IMR-90 (cell line): ENCODE data around the gene NPIPB6. TPM values are rescaled to one million over a fixed set of nuclear protein-coding genes. Genes with fewer than 3 reads are reported as not detected.

Experiments
- ATAC-seq: fragments of 200-7000 bp; cut with Tn5 transposase; 2 replicates; pipeline ENCODE4 v1.9.1; 2020; ENCODE audit warnings: low read depth, mild to moderate bottlenecking, moderate library complexity
- BruUV-seq: library from RNA; stranded (reverse); fragments of 400-500 nt; replicated peaks from 2 replicates; lab custom pipeline; 2021; lab: Mats Ljungman, UMichigan
- CTCF ChIA-PET: fragments of 300-600 bp; formaldehyde crosslinking; extraction: SDS; loops from one replicate; lab custom pipeline; 2021; ENCODE audit warnings: antibody characterized with exemption; lab: Yijun Ruan, JAX
- POLR2A ChIA-PET: fragments of 300-600 bp; sonication (Branson Sonifier 250); formaldehyde crosslinking; loops from one replicate; lab custom pipeline; 2022; ENCODE audit warnings: antibody characterized with exemption; ENCODE audit not compliant: unreplicated experiment; lab: Charles Lee
- DNase-seq: peaks from one replicate; pipeline ENCODE4 v3.0.0; 2013
- H2AFZ ChIP-seq: replicated peaks from 2 replicates; pipeline ENCODE3; 2013; ENCODE audit warnings: low read length, mild to moderate bottlenecking; ENCODE audit not compliant: poor library complexity
- H2AK5ac ChIP-seq: 2 replicates; pipeline ENCODE4 v1.6.1; 2013; ENCODE audit warnings: low read depth, low read length, inconsistent platforms
- H2AK9ac ChIP-seq: replicated peaks from 2 replicates; pipeline ENCODE3; 2013; ENCODE audit warnings: mild to moderate bottlenecking, low read depth, low read length, moderate library complexity; ENCODE audit not compliant: poor library complexity
- H2BK120ac ChIP-seq: 2 replicates; pipeline ENCODE4 v1.6.1; 2013; ENCODE audit warnings: low read depth, low read length, inconsistent platforms
- H2BK15ac ChIP-seq: 3 replicates; pipeline ENCODE4 v1.6.1; 2013; ENCODE audit warnings: low read depth, low read length, inconsistent platforms
- H2BK20ac ChIP-seq: 2 replicates; pipeline ENCODE4 v1.6.1; 2013; ENCODE audit warnings: low read depth, mild to moderate bottlenecking, inconsistent platforms, low read length, moderate library complexity
- H2BK5ac ChIP-seq: 2 replicates; pipeline ENCODE4 v1.6.1; 2013; ENCODE audit warnings: mild to moderate bottlenecking, low read depth, low read length, inconsistent platforms; ENCODE audit not compliant: poor library complexity, severe bottlenecking
- H3K14ac ChIP-seq: replicated peaks from 2 replicates; pipeline ENCODE4 v1.6.1; 2013; ENCODE audit warnings: low read depth, low read length, inconsistent platforms
- H3K18ac ChIP-seq: 2 replicates; pipeline ENCODE4 v1.6.1; 2013; ENCODE audit warnings: low read depth, low read length, control low read depth
- H3K23ac ChIP-seq: 2 replicates; pipeline ENCODE4 v1.6.1; 2013; ENCODE audit warnings: low read depth, low read length, inconsistent platforms
- H3K27ac ChIP-seq: 2 replicates; pipeline ENCODE4 v1.5.1; 2013; ENCODE audit warnings: mild to moderate bottlenecking, control low read depth, low read length; ENCODE audit not compliant: insufficient read depth
- H3K27me3 ChIP-seq: 2 replicates; pipeline ENCODE4 v1.6.1; 2013; ENCODE audit warnings: low read length; ENCODE audit not compliant: control insufficient read depth, insufficient read depth
- H3K36me3 ChIP-seq: 2 replicates; pipeline ENCODE4 v1.6.1; 2013; ENCODE audit warnings: low read length, mixed read lengths; ENCODE audit not compliant: control insufficient read depth, insufficient read depth
- H3K4ac ChIP-seq: 2 replicates; pipeline ENCODE4 v1.6.1; 2013; ENCODE audit warnings: low read depth, low read length, inconsistent platforms
- H3K4me1 ChIP-seq: 2 replicates; pipeline ENCODE4 v1.6.1; 2013; ENCODE audit warnings: low read length, mixed read lengths; ENCODE audit not compliant: control insufficient read depth, insufficient read depth
- H3K4me2 ChIP-seq: 2 replicates; pipeline ENCODE4 v1.6.1; 2013; ENCODE audit warnings: low read depth, mild to moderate bottlenecking, control low read depth, low read length, moderate library complexity
- H3K4me3 ChIP-seq: 2 replicates; pipeline ENCODE4 v1.5.1; 2013; ENCODE audit warnings: low read depth, mild to moderate bottlenecking, control low read depth, low read length, moderate library complexity; ENCODE audit not compliant: insufficient read depth
- H3K56ac ChIP-seq: 2 replicates; pipeline ENCODE4 v1.6.1; 2013; ENCODE audit warnings: low read length, inconsistent platforms; ENCODE audit not compliant: insufficient read depth; ENCODE audit errors: extremely low read depth
- H3K79me1 ChIP-seq, 2 experiments: 2 replicates each; pipeline ENCODE4 v1.6.1; 2013; ENCODE audit warnings: low read length in 2 of 2, inconsistent platforms in 1 of 2, low read depth in 1 of 2
- H3K9ac ChIP-seq: 2 replicates; pipeline ENCODE4 v1.6.1; 2013; ENCODE audit warnings: low read depth, low read length, control low read depth
- H3K9me1 ChIP-seq: 2 replicates; pipeline ENCODE4 v1.6.1; 2013; ENCODE audit warnings: low read length, inconsistent platforms; ENCODE audit not compliant: insufficient read depth
- H3K9me3 ChIP-seq: 2 replicates; pipeline ENCODE4 v1.6.1; 2013; ENCODE audit warnings: low read length; ENCODE audit not compliant: control insufficient read depth, insufficient read depth
- H4K20me1 ChIP-seq: 2 replicates; pipeline ENCODE4 v1.6.1; 2013; ENCODE audit warnings: low read length, inconsistent platforms; ENCODE audit not compliant: insufficient read depth
- H4K5ac ChIP-seq: 2 replicates; pipeline ENCODE4 v1.6.1; 2013; ENCODE audit warnings: mild to moderate bottlenecking, low read depth, low read length, control low read depth
- H4K8ac ChIP-seq, 2 experiments: 2 replicates each; pipeline ENCODE4 v1.6.1; 2013; ENCODE audit warnings: low read depth in 2 of 2, low read length in 2 of 2, control low read depth in 1 of 2, inconsistent platforms in 1 of 2
- H4K91ac ChIP-seq: 2 replicates; pipeline ENCODE4 v1.6.1; 2013; ENCODE audit warnings: low read depth, low read length, inconsistent platforms; ENCODE audit not compliant: insufficient read depth
- BHLHE40 ChIP-seq: fragments of 150-350 bp; IDR thresholded peaks from 2 replicates; pipeline ENCODE4 v1.6.1; 2016; ENCODE audit warnings: mild to moderate bottlenecking, low read depth, low read length
- CEBPB ChIP-seq: IDR thresholded peaks from 2 replicates; pipeline ENCODE4 v1.6.1; 2012; ENCODE audit warnings: low read depth, low read length, improper control_type of control experiment
- CHD1 ChIP-seq: IDR thresholded peaks from 2 replicates; pipeline ENCODE4 v1.6.1; 2012; ENCODE audit warnings: low read depth, low read length, improper control_type of control experiment
- FOS ChIP-seq: fragments of 150-350 bp; IDR thresholded peaks from 2 replicates; pipeline ENCODE4 v1.6.1; 2016; ENCODE audit warnings: low read depth, low read length
- MAFK ChIP-seq: IDR thresholded peaks from 2 replicates; pipeline ENCODE4 v1.6.1; 2012; ENCODE audit warnings: low read depth, low read length, improper control_type of control experiment
- MAZ ChIP-seq: IDR thresholded peaks from 2 replicates; pipeline ENCODE4 v1.6.1; 2012; ENCODE audit warnings: low read depth, mild to moderate bottlenecking, low read length, improper control_type of control experiment, moderate library complexity, borderline replicate concordance
- MXI1 ChIP-seq: IDR thresholded peaks from 2 replicates; pipeline ENCODE4 v1.6.1; 2012; ENCODE audit warnings: low read depth, mild to moderate bottlenecking, low read length, moderate library complexity, borderline replicate concordance
- NFE2L2 ChIP-seq: fragments of 150-350 bp; IDR thresholded peaks from 2 replicates; pipeline ENCODE4 v1.6.1; 2016; ENCODE audit warnings: low read depth, mild to moderate bottlenecking, low read length
- POLR2A ChIP-seq: IDR thresholded peaks from 2 replicates; pipeline ENCODE4 v1.6.1; 2012; ENCODE audit warnings: mild to moderate bottlenecking, low read depth, low read length
- RAD21 ChIP-seq: IDR thresholded peaks from 2 replicates; pipeline ENCODE4 v1.6.1; 2012; ENCODE audit warnings: low read length, improper control_type of control experiment
- RCOR1 ChIP-seq: IDR thresholded peaks from 2 replicates; pipeline ENCODE4 v1.6.1; 2012; ENCODE audit warnings: mild to moderate bottlenecking, low read length, improper control_type of control experiment; ENCODE audit not compliant: insufficient replicate concordance
- RFX5 ChIP-seq: IDR thresholded peaks from 2 replicates; pipeline ENCODE4 v1.8.0; 2012; ENCODE audit warnings: low read depth, mild to moderate bottlenecking, low read length, moderate library complexity
- SMC3 ChIP-seq: fragments of 150-350 bp; IDR thresholded peaks from 2 replicates; pipeline ENCODE4 v1.6.1; 2016; ENCODE audit warnings: low read depth, mild to moderate bottlenecking, antibody characterized with exemption, low read length, moderate library complexity
- WGBS, 2 experiments: methylation state at CpG; one replicate each; pipeline versions ENCODE4 v1.1.5 to v1.1.7; 2013; ENCODE audit warnings: missing lambda C conversion rate in 2 of 2; ENCODE audit not compliant: insufficient read length in 1 of 2; ENCODE audit errors: extremely low coverage in 2 of 2; 5-methylcytosine and 5-hydroxymethylcytosine counted together
- dilution Hi-C: fragments of 300-500 bp; cut with HindIII; formaldehyde crosslinking; loops from one replicate; pipeline ENCODE4 v1.14.3; 2018; ENCODE audit warnings: low sequenced_read_pairs; ENCODE audit not compliant: unreplicated experiment
- in situ Hi-C: fragments of 300-500 bp; cut with MboI; formaldehyde crosslinking; loops from 3 replicates; pipeline ENCODE4 v1.14.3; 2019; ENCODE audit warnings: low sequenced_read_pairs, inconsistent platforms, mixed read lengths
- intact Hi-C: fragments of 100-400 bp; cut with micrococcal nuclease; formaldehyde crosslinking; loops from 2 replicates; pipeline ENCODE4 v1.10.0; 2022
- polyA plus RNA-seq, 3 experiments: library from polyadenylated mRNA; depleted of rRNA; stranded (reverse); fragments of >200 nt; gene quantifications; 2 replicates each; pipeline ENCODE4 v1.2.3, GENCODE V29; 2012; ENCODE audit warnings: low replicate concordance in 1 of 3
- total RNA-seq: library from RNA; depleted of rRNA; stranded (reverse); fragments of >200 nt; gene quantifications from 2 replicates; pipeline ENCODE4 v1.2.3, GENCODE V29; 2012
- TF ChIP-seq, protein P1 (sequence below): fragments of 150-350 bp; IDR thresholded peaks from 2 replicates; pipeline ENCODE4 v1.6.1; 2017; ENCODE audit warnings: mild to moderate bottlenecking, antibody characterized with exemption, low read length, low read depth
- TF ChIP-seq, protein P2 (sequence below): fragments of 150-350 bp; IDR thresholded peaks from 2 replicates; pipeline ENCODE4 v1.6.1; 2016; ENCODE audit warnings: low read depth, mild to moderate bottlenecking, low read length, moderate library complexity, borderline replicate concordance
- TF ChIP-seq, protein P3 (sequence below): conservative IDR thresholded peaks from 2 replicates; pipeline ENCODE4 v1.5.1; 2012; ENCODE audit warnings: mild to moderate bottlenecking, low read depth, low read length, improper control_type of control experiment

The NPIPB6 gene
- total and polyA plus RNA-seq, 2 of the 4 experiments (the other 2 are of a cell fraction): 0.18 to 0.19 TPM

DNA sequence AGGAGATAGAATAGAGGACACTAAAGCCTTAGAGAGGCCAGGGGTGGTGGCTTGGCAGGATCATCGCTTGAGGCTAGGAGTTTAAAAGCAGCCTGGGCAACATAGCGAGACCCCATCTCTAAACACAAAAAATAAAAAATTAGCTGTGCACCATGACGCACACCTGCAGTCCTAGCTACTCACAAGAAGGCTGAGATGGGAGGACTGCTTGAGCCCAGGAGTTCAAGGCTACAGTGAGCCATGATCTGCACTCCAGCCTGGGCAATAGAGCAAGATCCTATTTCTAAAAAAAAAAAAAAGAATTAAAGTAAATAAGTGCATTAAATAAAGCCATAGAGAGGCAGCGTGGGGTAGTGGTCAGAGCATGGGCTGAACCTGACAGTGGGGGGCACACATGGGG lies 51.9 kb downstream of the NPIPB6 start:
- no peak overlapping the region for H2BK15ac ChIP-seq
- no peaks in the 10 kb centered on the region for H3K4me1 ChIP-seq
- no peak overlapping the region for H3K14ac ChIP-seq
- no peak overlapping the region for H3K4me2 ChIP-seq
- ATAC-seq (no peak), DNase-seq (no peak)
- H3K36me3 ChIP-seq: no peaks in the 10 kb centered on the region
- no peak overlapping the region for H2AK9ac ChIP-seq
- H4K8ac ChIP-seq: no peak overlapping the region
- no peaks in the 10 kb centered on the region for H4K20me1 ChIP-seq
- CTCF ChIA-PET: interaction anchor here (0.6 kb wide), 1 partner anchor 260 kb away, joined by 3 read pairs; no protein-coding TSS in a partner anchor
- peaks cover 4% of the 10 kb centered on the region for H3K27me3 ChIP-seq
- no peak overlapping the region for H2BK20ac ChIP-seq
- no peak overlapping the region for H3K56ac ChIP-seq
- H3K18ac ChIP-seq: no peak overlapping the region
- H4K91ac ChIP-seq: no peak overlapping the region
- H2BK120ac ChIP-seq: no peak overlapping the region
- intact Hi-C loops (loop anchor here (10.0 kb wide), 1 partner anchor 167 kb away; no protein-coding TSS in a partner anchor), in situ Hi-C loops (loop anchor here (5.0 to 10.0 kb wide), 2 partner anchors 34 to 57 kb away; no protein-coding TSS in a partner anchor), dilution Hi-C loops (no loop called here)
- no peak overlapping the region for H3K4ac ChIP-seq
- no peaks in the 10 kb centered on the region for H3K9me3 ChIP-seq
- H4K5ac ChIP-seq: no peak overlapping the region
- no peak overlapping the region for H3K4me3 ChIP-seq
- POLR2A ChIA-PET: no interaction called here
- no peak overlapping the region for H2BK5ac ChIP-seq
- BruUV-seq: no TSS peak
- no peaks in the 10 kb centered on the region for H3K9me1 ChIP-seq
- WGBS, 2 experiments: 67% methylated on average over 1 of the region's 4 CpGs; no CpG with 5 or more reads in 1 of the 2 experiments
- H3K27ac ChIP-seq: no peak overlapping the region
- no peak overlapping the region for H3K23ac ChIP-seq
- no peak overlapping the region for H2AK5ac ChIP-seq
- H2AFZ ChIP-seq: no peak overlapping the region
- no peak overlapping the region for H3K9ac ChIP-seq
- no peaks in the 10 kb centered on the region for H3K79me1 ChIP-seq
- TF ChIP-seq CHD1 (no peak), BHLHE40 (no peak), NFE2L2 (no peak), FOS (no peak), RFX5 (no peak), MAZ (no peak), MXI1 (no peak), MAFK (no peak), RCOR1 (no peak), POLR2A (no peak), RAD21 (no peak), CEBPB (no peak), SMC3 (no peak)
- TF ChIP-seq, protein P1, sequence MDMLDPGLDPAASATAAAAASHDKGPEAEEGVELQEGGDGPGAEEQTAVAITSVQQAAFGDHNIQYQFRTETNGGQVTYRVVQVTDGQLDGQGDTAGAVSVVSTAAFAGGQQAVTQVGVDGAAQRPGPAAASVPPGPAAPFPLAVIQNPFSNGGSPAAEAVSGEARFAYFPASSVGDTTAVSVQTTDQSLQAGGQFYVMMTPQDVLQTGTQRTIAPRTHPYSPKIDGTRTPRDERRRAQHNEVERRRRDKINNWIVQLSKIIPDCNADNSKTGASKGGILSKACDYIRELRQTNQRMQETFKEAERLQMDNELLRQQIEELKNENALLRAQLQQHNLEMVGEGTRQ: no peak
- TF ChIP-seq, protein P2, sequence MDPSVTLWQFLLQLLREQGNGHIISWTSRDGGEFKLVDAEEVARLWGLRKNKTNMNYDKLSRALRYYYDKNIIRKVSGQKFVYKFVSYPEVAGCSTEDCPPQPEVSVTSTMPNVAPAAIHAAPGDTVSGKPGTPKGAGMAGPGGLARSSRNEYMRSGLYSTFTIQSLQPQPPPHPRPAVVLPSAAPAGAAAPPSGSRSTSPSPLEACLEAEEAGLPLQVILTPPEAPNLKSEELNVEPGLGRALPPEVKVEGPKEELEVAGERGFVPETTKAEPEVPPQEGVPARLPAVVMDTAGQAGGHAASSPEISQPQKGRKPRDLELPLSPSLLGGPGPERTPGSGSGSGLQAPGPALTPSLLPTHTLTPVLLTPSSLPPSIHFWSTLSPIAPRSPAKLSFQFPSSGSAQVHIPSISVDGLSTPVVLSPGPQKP: no peak
- TF ChIP-seq, protein P3, sequence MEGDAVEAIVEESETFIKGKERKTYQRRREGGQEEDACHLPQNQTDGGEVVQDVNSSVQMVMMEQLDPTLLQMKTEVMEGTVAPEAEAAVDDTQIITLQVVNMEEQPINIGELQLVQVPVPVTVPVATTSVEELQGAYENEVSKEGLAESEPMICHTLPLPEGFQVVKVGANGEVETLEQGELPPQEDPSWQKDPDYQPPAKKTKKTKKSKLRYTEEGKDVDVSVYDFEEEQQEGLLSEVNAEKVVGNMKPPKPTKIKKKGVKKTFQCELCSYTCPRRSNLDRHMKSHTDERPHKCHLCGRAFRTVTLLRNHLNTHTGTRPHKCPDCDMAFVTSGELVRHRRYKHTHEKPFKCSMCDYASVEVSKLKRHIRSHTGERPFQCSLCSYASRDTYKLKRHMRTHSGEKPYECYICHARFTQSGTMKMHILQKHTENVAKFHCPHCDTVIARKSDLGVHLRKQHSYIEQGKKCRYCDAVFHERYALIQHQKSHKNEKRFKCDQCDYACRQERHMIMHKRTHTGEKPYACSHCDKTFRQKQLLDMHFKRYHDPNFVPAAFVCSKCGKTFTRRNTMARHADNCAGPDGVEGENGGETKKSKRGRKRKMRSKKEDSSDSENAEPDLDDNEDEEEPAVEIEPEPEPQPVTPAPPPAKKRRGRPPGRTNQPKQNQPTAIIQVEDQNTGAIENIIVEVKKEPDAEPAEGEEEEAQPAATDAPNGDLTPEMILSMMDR: no peak
